NCI-H510A treated with DMSO at 0.1 percent for 48 hours (cell line): ENCODE measurements around the gene LY6G6F.

Experiments
- DNase-seq: peaks from one replicate; lab custom pipeline; 2025; lab: John Stamatoyannopoulos, UW

The LY6G6F gene

DNA sequence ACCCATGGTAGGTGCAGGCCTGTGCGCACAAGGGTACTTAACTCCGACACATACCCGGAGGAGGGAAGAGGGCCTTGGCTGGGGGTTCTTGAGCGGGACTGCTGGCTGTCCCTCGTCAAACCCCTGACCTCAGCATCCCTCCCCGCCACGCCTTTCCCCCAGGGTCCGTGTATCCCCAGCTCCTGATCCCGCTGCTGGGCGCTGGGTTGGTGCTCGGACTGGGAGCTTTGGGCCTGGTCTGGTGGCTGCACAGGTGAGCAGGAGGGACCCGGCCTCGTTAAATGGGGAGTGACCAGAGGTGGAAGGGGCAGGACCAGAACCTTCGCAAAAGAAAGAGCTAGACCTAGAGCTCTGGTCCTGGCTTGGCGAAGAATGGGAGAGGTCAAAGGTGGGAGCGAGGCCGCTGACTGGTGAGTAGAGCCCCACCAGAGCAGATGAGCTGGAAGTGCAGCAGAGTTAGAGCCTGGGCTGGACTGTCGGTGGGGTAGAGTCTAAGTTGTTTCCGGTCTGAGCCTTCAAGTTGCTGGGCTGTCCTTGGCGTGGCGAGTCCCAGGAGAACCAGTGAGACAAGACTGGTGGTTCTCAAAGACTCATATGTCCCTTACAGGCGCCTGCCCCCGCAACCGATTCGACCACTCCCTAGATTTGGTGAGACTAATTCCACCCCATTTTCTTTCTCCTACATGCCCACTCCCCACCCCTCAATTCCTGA is 17.5 kb downstream of the LY6G6F start:
- DNase-seq, result no peak

DNA sequence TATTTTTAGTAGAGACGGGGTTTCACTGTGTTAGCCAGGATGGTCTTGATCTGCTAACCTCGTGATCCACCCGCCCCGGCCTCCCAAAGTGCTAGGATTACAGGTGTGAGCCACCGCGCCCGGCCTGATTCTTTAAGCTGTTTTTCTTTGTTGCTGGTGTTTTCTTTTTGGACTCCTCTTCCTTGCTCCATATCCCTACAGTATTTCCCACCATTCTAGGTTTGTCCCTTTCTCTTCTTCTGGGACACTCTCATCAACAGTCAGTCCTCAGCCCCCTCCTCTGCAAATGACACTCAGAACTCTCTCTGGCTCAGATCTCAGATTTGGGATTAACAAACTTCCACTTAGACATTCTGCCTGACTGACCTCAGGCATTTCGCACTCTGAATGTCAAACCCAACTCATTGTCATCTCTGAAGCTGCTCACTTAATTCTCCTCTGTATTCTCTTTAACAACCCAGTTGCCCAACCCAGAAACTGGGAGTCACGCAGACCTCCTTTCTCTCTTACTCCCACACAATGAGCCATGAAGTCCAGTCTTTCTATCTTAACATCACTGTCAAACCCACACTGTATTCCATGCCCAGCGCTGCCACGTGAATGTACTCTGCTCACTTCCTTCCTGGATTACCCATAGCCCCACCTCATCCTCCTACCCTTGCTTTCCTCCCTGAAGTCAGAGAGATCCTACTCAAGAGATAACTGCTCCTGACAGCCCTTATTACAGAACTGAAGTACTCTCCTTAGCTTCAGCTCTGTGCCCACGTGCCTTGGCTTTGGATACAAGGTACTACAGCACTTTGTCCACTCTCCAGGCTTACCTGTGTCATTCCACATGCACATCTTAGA is 19.1 kb downstream of the LY6G6F start:
- DNase-seq, result no peak

GRCh38 chr6:31727034-31727716 is 20.5 kb downstream of the LY6G6F start:
- DNase-seq, result no peak

GRCh38 chr6:31727717-31728671 is 21.3 kb downstream of the LY6G6F start:
- no peak for DNase-seq

- DNase-seq, result no peak
Measured at GRCh38 chr6:31728767-31729514, 22.3 kb downstream of the LY6G6F start, which contains the start of gene DDAH2. TSS of gene DDAH2 (minus strand) at chr6:31729299. CDS start at chr6:31729161, 138 bp downstream.

- DNase-seq, result no peak
Measured at GRCh38 chr6:31729515-31729978, 22.9 kb downstream of the LY6G6F start.

GRCh38 chr6:31729979-31730630 is 23.4 kb downstream of the LY6G6F start:
- DNase-seq, result no peak

GRCh38 chr6:31730631-31731086 is 24.0 kb downstream of the LY6G6F start:
- DNase-seq, result no peak

GRCh38 chr6:31732029-31732428 is 25.4 kb downstream of the LY6G6F start:
- DNase-seq, result no peak

GRCh38 chr6:31733734-31734133 is 27.1 kb downstream of the LY6G6F start:
- DNase-seq, result no peak

DNA sequence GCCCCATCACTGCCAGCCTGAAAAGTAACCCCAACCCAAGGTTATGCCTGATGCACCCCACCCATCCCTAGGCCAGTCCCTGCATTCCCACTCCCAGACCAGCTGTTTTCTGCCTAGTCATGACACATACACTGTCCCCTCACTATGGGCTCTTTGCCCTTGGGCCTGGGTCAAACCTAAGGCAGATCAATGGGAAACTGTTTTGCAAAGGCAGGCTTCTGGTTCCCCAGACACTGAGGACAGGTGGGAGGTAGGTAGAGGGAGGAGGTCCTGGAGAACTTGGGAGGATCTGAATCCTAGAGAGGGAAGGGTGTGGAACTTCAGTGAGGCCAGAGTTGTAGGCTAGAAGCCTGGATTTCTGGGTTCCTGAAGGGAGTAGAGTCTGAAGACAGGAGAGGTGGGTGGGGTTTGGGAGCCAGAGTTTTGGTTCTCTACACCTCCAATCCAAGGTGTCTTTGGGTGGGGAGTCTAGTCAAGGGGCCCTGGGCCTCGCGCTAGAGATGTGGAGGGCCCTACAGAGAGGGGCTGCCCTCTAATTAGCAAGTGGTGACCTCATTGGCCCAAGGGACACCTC is 27.7 kb downstream of the LY6G6F start:
- no peak for DNase-seq

DNA sequence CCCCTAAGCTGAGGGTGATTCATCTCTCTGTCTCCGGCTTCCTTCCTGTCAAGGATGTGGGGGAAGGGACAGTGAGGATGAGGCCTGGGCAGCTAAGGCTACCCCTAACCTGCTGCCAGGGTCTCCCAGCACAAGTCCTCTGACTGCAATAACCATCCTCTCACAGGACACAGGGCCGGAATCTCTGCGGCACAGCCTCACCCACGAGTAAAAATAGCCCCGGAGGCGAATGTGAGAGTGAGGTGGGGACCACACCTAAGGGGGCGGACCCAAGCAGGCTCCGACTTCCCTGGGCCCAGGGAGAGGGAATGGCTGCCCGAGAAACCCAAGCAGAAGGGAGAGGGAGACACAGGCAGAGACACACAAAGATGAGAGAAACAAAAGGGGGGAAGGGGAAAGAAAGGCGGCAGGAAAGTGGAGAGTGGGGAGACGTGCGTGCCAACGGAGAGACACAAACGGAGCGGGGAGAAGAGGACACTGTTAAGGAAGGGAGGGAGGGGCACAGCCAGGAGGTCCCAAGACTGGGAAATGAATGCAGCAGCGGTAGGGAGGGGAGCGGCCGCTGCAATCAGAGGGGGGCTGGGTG is 28.2 kb downstream of the LY6G6F start:
- DNase-seq, result no peak

DNA sequence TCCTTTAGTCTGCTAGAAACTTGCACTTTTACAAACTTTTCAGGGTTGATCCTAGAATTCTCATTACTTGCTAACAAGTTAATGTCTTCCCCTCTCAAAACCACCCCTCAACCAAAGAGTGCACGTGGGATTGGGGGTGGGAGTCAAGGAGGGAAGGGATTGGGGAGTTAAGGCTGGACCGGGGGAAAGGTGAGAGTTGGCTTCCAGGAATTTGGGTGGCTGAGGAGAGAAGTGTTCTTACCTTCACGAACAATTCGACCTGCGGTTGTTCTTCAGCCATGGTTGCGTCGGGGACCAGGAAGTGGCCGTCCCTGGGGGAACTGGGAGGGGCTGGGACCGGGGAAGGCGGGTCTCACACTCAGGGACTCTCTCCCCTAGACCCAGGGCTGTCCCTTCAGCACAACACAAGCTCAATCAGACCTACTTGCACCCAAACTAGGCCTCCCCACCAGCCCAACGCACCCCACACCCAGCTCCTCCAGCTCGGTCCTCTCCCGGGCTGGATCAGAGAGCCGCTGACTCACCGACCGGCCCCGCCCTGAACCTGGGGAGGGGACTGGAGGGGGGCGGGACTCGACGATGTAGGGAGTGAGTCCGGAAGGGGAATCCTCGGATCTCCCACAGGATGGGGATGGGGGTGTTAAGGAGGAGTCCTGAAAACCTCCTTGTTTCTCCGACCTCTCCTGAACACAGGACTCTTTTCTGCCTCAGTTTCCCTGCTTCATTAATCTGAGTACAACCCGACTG is 29.5 kb downstream of the LY6G6F start, which contains the start of gene CLIC1:
Gene CLIC1 (minus strand): TSS at position 510 of the 747 bp plus-strand sequence. CDS start 230 bp downstream, at position 280.
- DNase-seq, result peak; percentile 97

GRCh38 chr6:31736768-31737314 is 30.2 kb downstream of the LY6G6F start:
- DNase-seq, result no peak

GRCh38 chr6:31737315-31737990 is 30.8 kb downstream of the LY6G6F start:
- peak; percentile 81 for DNase-seq

DNA sequence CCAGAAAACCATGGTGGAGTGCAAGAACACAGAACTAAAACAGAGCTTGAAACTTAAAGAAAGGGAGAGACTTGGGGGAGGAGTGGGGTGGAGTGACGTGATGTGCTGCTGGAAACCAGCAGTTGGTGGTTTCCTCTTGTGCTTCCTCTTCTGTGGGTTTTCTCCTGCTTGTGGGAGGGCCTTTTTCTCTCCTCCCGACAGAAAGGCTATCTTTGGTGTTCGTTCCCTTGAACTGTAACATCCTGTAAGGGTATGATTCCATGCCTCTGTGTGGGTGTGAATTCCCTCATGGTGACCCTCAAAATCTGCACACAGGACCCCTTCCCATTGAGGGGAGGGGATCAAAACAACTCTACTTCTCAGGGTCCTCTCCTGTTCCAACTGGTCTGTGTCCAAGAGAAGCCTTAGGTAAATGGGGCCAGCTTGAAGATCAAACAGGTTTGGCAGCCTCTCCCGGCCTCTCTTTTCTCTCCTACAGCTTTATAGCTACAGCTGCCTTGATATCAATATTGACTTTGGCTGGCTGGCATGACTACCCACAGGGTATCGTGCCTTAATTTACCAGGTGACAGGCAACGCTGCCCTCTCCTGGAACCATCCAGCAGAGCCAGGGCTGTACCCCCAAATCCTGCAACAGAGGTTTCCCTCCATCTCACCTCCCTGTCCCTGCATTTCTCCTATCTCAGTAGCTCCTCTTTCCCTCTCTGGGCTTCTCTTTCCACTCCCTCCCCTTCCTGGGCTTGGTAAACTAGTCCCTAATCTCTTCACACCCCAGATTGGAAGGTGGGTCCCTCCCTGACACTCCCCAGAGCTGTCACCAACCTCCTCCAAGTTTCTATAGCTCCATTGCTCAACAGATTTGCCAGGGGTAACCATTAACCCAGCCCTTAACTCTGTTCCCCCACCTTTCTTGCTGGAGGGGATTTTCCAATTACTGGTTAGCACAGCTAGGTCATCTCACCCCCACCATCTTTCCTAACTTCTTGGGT is 31.6 kb downstream of the LY6G6F start:
- DNase-seq, result peak; percentile 99
